ENCODE measurements around the gene GABRD.

DNA sequence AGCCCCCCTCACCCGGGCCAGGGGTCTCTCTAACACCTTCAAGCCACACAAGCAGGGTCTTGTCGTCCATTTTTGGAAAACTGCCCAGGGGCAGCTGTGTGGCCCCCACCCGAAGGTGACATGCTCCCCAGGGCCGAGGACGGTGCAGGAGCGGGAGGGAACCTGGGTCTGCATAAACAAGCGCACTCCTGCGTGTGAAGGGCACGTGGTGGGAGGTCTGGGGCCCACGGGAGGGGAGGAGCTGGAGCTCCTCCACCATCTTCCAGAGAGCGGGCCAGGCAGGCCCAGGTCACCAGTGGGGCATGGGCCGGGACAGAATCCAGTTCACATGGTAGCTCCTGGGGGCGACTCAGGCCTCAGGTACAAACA is 32.0 kb upstream of the GABRD start:
- TF ChIP-seq, protein P1, sequence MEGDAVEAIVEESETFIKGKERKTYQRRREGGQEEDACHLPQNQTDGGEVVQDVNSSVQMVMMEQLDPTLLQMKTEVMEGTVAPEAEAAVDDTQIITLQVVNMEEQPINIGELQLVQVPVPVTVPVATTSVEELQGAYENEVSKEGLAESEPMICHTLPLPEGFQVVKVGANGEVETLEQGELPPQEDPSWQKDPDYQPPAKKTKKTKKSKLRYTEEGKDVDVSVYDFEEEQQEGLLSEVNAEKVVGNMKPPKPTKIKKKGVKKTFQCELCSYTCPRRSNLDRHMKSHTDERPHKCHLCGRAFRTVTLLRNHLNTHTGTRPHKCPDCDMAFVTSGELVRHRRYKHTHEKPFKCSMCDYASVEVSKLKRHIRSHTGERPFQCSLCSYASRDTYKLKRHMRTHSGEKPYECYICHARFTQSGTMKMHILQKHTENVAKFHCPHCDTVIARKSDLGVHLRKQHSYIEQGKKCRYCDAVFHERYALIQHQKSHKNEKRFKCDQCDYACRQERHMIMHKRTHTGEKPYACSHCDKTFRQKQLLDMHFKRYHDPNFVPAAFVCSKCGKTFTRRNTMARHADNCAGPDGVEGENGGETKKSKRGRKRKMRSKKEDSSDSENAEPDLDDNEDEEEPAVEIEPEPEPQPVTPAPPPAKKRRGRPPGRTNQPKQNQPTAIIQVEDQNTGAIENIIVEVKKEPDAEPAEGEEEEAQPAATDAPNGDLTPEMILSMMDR (conservative IDR thresholded peaks at IDR 0.05): no peak
- TF ChIP-seq ZFX (IDR thresholded peaks at IDR 0.05): no peak
